Mucosa of descending colon (tissue), 3 donors: ENCODE measurements around the gene MARCHF9. TPM values are rescaled to one million over a fixed set of nuclear protein-coding genes. Genes with fewer than 3 reads are reported as not detected.

Source experiments
- ATAC-seq: fragments of 200-7000 bp; cut with Tn5 transposase; one replicate; pipeline ENCODE4 v1.9.1; 2020; ENCODE audit warnings: mild to moderate bottlenecking, moderate library complexity
- DNase-seq, 3 donors: peaks; one replicate each; pipeline ENCODE4 v3.0.0-alpha.2; 2020
- H3K36me3 ChIP-seq: fragments of 200-600 bp; one replicate; pipeline ENCODE4 v1.8.0; 2021; ENCODE audit warnings: low read depth, mild to moderate bottlenecking
- H3K4me1 ChIP-seq: fragments of 200-600 bp; one replicate; pipeline ENCODE4 v1.8.0; 2021; ENCODE audit warnings: low read depth, mild to moderate bottlenecking
- H3K4me3 ChIP-seq: fragments of 200-600 bp; one replicate; pipeline ENCODE4 v1.8.0; 2021; ENCODE audit warnings: mild to moderate bottlenecking
- H3K9me3 ChIP-seq: fragments of 200-600 bp; one replicate; pipeline ENCODE4 v1.8.0; 2021; ENCODE audit warnings: mild to moderate bottlenecking
- intact Hi-C, 2 donors: fragments of 100-400 bp; cut with DNase I in 1 of 2; cut with micrococcal nuclease in 1 of 2; formaldehyde crosslinking; loops; one replicate each; pipeline versions ENCODE4 v1.11.0 to v1.11.1; 2022; cut with DNase I, micrococcal nuclease
- total RNA-seq, 3 donors: library from RNA; stranded (reverse); fragmentation: NEBNext Ultra II Directional in 2 of 3; extraction: Animal tissue kit (Norgen Biotek cat#: 25700) in 2 of 3; gene quantifications; one replicate each; pipeline versions ENCODE4 v1.2.1 to v1.2.4, GENCODE V29; 2021 to 2023
- TF ChIP-seq, protein P1 (sequence below): fragments of 200-600 bp; IDR thresholded peaks from one replicate; pipeline ENCODE4 v1.8.0; 2022; ENCODE audit warnings: antibody characterized with exemption, mild to moderate bottlenecking
- donor health status: DM: no; HTN: no; CAD: no; lungs with moderate emphysema.
- donor health status: DM: no; HTN: no; CAD: no.
- donor health status: DM: no; HTN: yes; CAD: no.

MARCHF9 gene
- total RNA-seq, 3 donors from 2014 or later, result 10.5 to 15.1 (median 11.7) TPM

DNA sequence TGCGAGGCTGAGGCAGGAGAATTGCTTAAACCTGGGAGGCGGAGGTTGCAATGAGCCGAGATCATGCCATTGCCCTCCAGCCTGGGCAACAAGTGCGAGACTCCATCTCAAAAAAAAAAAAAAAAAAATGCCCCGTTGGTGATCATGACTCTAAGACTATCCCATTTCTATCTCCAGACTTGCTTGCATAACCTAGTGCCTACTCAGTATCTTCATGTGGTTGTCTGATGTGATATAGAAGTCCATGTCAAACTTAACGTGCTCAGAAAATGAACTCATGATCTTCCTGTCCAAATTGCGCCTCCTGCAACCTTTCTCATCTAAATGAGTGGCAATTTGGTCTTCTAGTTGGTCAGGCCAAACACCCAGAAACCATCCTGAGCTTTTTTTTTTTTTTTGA is 23.0 kb downstream of the MARCHF9 start:
- TF ChIP-seq, protein P1, sequence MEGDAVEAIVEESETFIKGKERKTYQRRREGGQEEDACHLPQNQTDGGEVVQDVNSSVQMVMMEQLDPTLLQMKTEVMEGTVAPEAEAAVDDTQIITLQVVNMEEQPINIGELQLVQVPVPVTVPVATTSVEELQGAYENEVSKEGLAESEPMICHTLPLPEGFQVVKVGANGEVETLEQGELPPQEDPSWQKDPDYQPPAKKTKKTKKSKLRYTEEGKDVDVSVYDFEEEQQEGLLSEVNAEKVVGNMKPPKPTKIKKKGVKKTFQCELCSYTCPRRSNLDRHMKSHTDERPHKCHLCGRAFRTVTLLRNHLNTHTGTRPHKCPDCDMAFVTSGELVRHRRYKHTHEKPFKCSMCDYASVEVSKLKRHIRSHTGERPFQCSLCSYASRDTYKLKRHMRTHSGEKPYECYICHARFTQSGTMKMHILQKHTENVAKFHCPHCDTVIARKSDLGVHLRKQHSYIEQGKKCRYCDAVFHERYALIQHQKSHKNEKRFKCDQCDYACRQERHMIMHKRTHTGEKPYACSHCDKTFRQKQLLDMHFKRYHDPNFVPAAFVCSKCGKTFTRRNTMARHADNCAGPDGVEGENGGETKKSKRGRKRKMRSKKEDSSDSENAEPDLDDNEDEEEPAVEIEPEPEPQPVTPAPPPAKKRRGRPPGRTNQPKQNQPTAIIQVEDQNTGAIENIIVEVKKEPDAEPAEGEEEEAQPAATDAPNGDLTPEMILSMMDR, result no peak
- H3K9me3 ChIP-seq, result no peaks in the 10 kb centered on the region
- ATAC-seq (no peak), DNase-seq (no peak)
- H3K36me3 ChIP-seq, result no peaks in the 10 kb centered on the region
- H3K4me1 ChIP-seq, result peaks cover 6% of the 10 kb centered on the region
- intact Hi-C loops, result no loop called here
- no peak overlapping the region for H3K4me3 ChIP-seq

DNA sequence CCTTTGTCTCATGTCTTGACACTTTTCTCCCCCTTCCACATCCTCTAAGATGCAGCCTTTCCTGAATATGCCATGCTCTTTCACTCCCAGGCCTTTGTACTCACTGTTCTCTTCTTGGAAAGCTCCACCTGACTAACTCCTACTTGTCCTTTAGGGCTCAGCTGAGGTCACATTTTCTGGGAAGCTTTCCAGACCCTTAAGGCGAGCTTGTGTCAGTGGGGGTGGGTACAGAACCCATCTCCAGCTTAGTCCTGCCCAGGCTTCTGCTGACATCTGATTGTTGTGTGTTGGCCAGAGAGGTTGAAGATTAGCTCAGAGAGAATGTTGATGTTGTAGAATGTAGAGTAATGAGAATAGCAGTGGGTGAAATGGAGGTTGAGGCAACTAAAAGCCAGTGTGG is 24.8 kb downstream of the MARCHF9 start:
- intact Hi-C loops, result no loop called here
- ATAC-seq, result no peak
- Histone ChIP-seq H3K9me3 (no peaks in the 10 kb centered on the region), H3K36me3 (no peaks in the 10 kb centered on the region), H3K4me3 (no peak overlapping the region), H3K4me1 (peaks cover 10% of the 10 kb centered on the region)
- no peak for DNase-seq
- TF ChIP-seq, protein P1, result no peak

DNA sequence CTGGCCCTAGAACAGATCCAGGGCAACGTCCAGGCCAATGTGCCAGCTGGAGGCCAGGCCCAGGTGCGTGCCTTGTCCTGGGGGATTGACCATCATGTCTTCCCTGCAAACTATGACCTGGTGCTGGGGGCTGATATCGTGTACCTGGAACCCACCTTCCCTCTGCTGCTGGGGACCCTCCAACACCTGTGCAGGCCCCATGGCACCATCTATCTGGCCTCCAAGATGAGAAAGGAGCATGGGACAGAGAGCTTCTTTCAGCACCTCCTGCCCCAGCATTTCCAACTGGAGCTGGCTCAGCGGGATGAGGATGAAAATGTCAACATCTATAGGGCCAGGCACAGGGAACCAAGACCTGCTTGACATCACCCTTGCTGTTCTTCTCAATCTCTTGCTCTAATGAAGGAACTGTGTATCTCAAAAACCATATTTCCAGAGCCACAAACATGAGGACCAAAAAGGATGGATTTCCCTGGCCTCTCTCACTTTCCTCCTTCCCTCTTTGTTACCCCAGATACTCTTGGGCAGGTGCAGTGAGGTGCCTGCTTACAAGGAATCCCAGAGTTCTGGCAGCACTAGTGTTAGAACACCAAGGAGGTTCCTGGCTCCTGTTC is 25.5 kb downstream of the MARCHF9 start:
- no peaks in the 10 kb centered on the region for H3K9me3 ChIP-seq
- peaks cover 10% of the 10 kb centered on the region for H3K4me1 ChIP-seq
- ATAC-seq, result no peak
- no peaks in the 10 kb centered on the region for H3K36me3 ChIP-seq
- no peak for DNase-seq
- H3K4me3 ChIP-seq, result no peak overlapping the region
- intact Hi-C loops, result no loop called here
- TF ChIP-seq, protein P1, result no peak

DNA sequence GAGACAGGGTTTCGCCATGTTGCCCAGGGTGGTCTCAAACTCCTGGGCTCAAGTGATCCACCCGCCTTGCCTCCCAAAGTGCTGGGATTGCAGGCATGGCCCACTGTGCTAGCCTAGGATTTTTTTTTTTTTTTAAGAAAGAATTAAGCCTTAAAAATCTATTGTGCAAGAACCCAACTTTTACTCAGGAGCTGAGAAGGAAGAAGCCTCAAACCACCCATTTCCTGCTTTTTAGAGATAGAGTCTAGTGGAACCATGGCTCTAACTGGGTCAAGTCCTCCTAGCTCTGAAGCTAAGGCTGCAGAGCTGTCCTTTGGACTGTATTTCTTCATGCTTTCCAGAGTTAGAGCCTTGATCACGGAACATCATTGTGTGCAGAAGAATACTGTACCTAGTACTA is 26.3 kb downstream of the MARCHF9 start:
- H3K4me1 ChIP-seq, result peaks cover 10% of the 10 kb centered on the region
- peaks cover 2% of the 10 kb centered on the region for H3K36me3 ChIP-seq
- no peaks in the 10 kb centered on the region for H3K9me3 ChIP-seq
- intact Hi-C loops, result no loop called here
- ATAC-seq, result no peak
- TF ChIP-seq, protein P1, result no peak
- no peak overlapping the region for H3K4me3 ChIP-seq
- no peak for DNase-seq

DNA sequence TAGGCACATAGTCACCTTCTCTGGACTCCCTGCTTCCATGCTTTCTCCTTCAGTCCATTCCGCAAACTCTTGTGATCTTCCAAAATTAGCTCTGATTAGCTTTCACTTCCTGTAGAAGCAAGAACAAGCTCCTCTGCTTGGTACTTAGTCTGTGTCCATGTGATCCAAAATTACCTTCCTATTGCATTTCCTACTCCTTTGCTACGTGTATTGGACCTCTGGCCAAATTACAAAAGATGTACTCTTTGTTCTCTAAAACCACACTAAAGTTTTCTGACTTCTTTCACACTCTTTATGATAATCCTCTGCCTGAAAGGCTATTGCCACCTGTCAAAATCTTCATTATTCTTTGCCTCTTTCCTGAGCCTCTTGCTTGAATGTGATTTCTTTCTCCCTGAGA is 26.9 kb downstream of the MARCHF9 start:
- Histone ChIP-seq H3K4me1 (peaks cover 10% of the 10 kb centered on the region), H3K4me3 (no peak overlapping the region), H3K9me3 (no peaks in the 10 kb centered on the region), H3K36me3 (peaks cover 8% of the 10 kb centered on the region)
- DNase-seq (no peak), ATAC-seq (no peak)
- intact Hi-C loops, result no loop called here
- TF ChIP-seq, protein P1, result no peak

DNA sequence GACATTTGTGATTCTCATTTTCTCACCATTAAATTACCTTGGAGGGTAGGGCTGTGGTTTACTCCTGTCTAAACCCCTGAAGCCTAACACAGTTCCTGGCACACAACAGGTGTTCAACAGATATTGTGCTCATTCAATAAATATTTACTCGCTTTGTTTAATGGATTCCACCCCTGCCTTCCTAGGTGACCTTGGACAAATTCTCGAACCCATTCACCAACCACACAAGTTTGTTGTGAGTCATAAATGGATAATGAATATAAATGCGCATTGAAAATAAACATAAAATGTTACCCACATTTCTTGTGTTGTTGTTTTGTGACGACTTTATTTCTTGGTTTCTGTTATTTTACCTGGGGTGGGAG is 27.3 kb downstream of the MARCHF9 start:
- H3K4me3 ChIP-seq, result no peak overlapping the region
- intact Hi-C loops, result no loop called here
- DNase-seq (no peak), ATAC-seq (no peak)
- H3K9me3 ChIP-seq, result no peaks in the 10 kb centered on the region
- peaks cover 10% of the 10 kb centered on the region for H3K4me1 ChIP-seq
- peaks cover 10% of the 10 kb centered on the region for H3K36me3 ChIP-seq
- TF ChIP-seq, protein P1, result no peak
